GM12878 (cell line): ENCODE results near the gene ADGRV1.

ENCODE experiments used
- CEBPB ChIP-seq, 2 experiments: fragments of 150-350 bp in 1 of 2; IDR thresholded peaks; 2 replicates each; pipeline ENCODE4 v1.6.1; 2012 to 2014; ENCODE audit warnings: low read depth in 2 of 2, low read length in 2 of 2, borderline replicate concordance in 1 of 2, inconsistent platforms in 1 of 2
- POLR2A ChIP-seq: IDR thresholded peaks from 2 replicates; pipeline ENCODE4 v1.6.1; 2011; ENCODE audit warnings: low read depth, mild to moderate bottlenecking, low read length
- POLR2AphosphoS5 ChIP-seq: IDR thresholded peaks from 2 replicates; pipeline ENCODE4 v1.6.1; 2011; ENCODE audit warnings: mild to moderate bottlenecking, low read length, inconsistent platforms
- SMC3 ChIP-seq: IDR thresholded peaks from 2 replicates; pipeline ENCODE4 v1.6.1; 2011; ENCODE audit warnings: low read length, improper control_type of control experiment, borderline replicate concordance
- ZSCAN29 ChIP-seq: fragments of 450-650 bp; IDR thresholded peaks from 2 replicates; pipeline ENCODE4 v1.6.1; 2017; ENCODE audit warnings: mild to moderate bottlenecking, moderate library complexity
- TF ChIP-seq, protein P1 (sequence below), 3 experiments: IDR thresholded peaks in 2 of 3; conservative IDR thresholded peaks in 1 of 3; 2 replicates each; pipeline ENCODE4 v1.5.1; 2011; ENCODE audit warnings: low read depth in 3 of 3, low read length in 3 of 3, mild to moderate bottlenecking in 3 of 3, control low read depth in 2 of 3, moderate library complexity in 2 of 3, inconsistent platforms in 1 of 3, mixed read lengths in 1 of 3; ENCODE audit not compliant: control insufficient read depth in 2 of 3, insufficient read depth in 1 of 3; ENCODE audit errors: extremely low read depth in 1 of 3

DNA sequence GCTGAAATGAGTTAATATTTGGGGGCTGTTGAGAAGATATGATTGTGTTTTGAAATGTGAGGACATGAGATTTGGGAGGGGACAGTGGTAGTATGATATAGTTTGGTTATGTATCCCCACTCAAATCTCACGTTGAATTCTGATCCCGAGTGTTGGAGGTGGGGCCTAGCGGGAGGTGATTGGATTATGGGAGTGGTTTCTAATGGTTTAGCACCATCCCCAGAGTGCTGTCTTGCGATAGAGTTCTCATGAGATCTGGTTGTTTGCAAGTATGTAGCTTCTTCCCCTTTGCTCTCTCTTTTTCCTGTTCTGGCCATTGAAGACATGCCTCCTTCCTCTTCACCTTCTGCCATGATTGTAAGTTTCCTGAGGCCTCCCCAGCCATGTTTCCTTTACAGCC is 438.5 kb downstream of the ADGRV1 start:
- TF ChIP-seq ZSCAN29, result no peak
- TF ChIP-seq, protein P1, sequence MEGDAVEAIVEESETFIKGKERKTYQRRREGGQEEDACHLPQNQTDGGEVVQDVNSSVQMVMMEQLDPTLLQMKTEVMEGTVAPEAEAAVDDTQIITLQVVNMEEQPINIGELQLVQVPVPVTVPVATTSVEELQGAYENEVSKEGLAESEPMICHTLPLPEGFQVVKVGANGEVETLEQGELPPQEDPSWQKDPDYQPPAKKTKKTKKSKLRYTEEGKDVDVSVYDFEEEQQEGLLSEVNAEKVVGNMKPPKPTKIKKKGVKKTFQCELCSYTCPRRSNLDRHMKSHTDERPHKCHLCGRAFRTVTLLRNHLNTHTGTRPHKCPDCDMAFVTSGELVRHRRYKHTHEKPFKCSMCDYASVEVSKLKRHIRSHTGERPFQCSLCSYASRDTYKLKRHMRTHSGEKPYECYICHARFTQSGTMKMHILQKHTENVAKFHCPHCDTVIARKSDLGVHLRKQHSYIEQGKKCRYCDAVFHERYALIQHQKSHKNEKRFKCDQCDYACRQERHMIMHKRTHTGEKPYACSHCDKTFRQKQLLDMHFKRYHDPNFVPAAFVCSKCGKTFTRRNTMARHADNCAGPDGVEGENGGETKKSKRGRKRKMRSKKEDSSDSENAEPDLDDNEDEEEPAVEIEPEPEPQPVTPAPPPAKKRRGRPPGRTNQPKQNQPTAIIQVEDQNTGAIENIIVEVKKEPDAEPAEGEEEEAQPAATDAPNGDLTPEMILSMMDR (IDR thresholded peaks at IDR 0.05 in 2 of 3, conservative IDR thresholded peaks at IDR 0.05 in 1 of 3; ENCODE audit: control insufficient read depth in 2 of 3, extremely low read depth in 1 of 3, insufficient read depth in 1 of 3, low read depth in 3 of 3, low read length in 3 of 3), result no peak
- no peak for TF ChIP-seq SMC3
- TF ChIP-seq CEBPB (IDR thresholded peaks at IDR 0.05; ENCODE audit: borderline replicate concordance in 1 of 2, low read depth in 2 of 2, low read length in 2 of 2), result no peak
- TF ChIP-seq POLR2AphosphoS5, result no peak
- no peak for TF ChIP-seq POLR2A
